Epithelial cell of alveolus of lung (primary cell): ENCODE measurements around the gene CCDC148. TPM values are rescaled to one million over a fixed set of nuclear protein-coding genes. Genes with fewer than 3 reads are reported as not detected.

Experiments
- total RNA-seq: library from RNA; depleted of rRNA; stranded (reverse); fragments of >200 nt; gene quantifications from 2 replicates; pipeline ENCODE4 v1.2.1, GENCODE V29; 2015

Gene CCDC148
- total RNA-seq, result under 0.01 TPM in 1 of 2 replicates, not detected in the other

GRCh38 chr2:158456309-158457066 lies at the start of gene CCDC148, which contains the start of gene PKP4:
Gene CCDC148 (minus strand): TSS chr2:158456753. CDS start chr2:158456439, 314 bp downstream.
Gene PKP4 (plus strand): TSS chr2:158456952. CDS start chr2:158533185, 76,233 bp downstream.

Other genes with a start within 250 kb of the CCDC148 start
- 9.3 and 15.3 TPM in 2 replicates for gene PKP4, start 199 bp upstream of the CCDC148 start, total RNA-seq